Left colon (tissue), 2 donors: Measurements from ENCODE around the gene SORBS1. TPM values are rescaled to one million over a fixed set of nuclear protein-coding genes. Genes with fewer than 3 reads are reported as not detected.

ENCODE experiments used
- ATAC-seq: fragments of 200-7000 bp; cut with Tn5 transposase; one replicate; pipeline ENCODE4 v1.9.1; 2020; ENCODE audit warnings: mild to moderate bottlenecking, moderate library complexity
- DNase-seq, 2 donors: peaks; one replicate each; pipeline ENCODE4 v3.0.0-alpha.2; 2020
- intact Hi-C, 2 donors: fragments of 100-400 bp; cut with DNase I in 1 of 2; cut with micrococcal nuclease in 1 of 2; formaldehyde crosslinking; loops; one replicate each; pipeline versions ENCODE4 v1.11.2 to v1.14.0; 2022; cut with DNase I, micrococcal nuclease
- total RNA-seq, 2 donors: library from RNA; stranded (reverse); fragmentation: NEBNext Ultra II Directional; extraction: Animal tissue kit (Norgen Biotek cat#: 25700); gene quantifications; one replicate each; pipeline ENCODE4 v1.2.1, GENCODE V29; 2021
- donor health status: DM: no; HTN: no; CAD: no.
- donor health status: DM: yes; HTN: yes; CAD: no.

The SORBS1 gene
- total RNA-seq, 2 donors from 2014 or later, result 20.6 to 120 TPM

GRCh38 chr10:95280637-95281036 is 280.5 kb downstream of the SORBS1 start:
- DNase-seq, result no peak
- no peak for ATAC-seq
- intact Hi-C loops, result no loop called here

DNA sequence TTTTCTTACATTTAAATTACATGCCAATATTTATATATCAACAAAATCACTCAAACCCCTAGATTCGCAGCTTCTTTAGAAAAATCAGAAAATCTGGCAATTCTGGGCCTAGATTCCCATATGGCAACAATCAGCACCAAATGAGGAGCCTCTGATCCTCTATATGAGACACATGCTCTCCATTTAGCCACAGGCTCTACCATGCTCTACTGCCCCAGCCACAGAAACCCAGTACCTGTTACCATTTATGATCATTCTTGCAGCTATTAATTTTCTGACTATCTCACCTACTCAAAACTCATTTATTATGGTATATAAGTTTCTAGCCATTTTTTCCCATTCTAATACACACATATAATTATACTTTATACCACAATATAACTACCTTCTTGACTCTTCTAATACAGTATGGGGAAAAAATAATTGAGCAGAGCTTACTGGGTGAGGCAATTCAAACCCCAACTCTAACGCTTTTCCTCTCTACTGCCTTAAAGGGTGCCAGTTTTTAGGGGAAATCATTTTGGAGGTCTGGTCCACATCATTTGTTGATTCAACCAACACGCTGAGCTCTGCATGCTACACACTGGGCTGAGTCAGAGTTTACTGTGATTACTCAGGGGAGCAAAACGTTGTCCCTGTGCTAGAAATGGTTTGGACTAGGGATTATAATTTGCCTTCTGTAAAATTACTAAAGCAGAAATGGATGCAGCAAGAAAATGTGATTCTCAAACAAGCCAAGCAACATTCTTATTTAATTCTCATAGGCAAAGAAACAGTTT is 281.9 kb downstream of the SORBS1 start:
- ATAC-seq, result no peak
- intact Hi-C loops, result no loop called here
- DNase-seq, result no peak

DNA sequence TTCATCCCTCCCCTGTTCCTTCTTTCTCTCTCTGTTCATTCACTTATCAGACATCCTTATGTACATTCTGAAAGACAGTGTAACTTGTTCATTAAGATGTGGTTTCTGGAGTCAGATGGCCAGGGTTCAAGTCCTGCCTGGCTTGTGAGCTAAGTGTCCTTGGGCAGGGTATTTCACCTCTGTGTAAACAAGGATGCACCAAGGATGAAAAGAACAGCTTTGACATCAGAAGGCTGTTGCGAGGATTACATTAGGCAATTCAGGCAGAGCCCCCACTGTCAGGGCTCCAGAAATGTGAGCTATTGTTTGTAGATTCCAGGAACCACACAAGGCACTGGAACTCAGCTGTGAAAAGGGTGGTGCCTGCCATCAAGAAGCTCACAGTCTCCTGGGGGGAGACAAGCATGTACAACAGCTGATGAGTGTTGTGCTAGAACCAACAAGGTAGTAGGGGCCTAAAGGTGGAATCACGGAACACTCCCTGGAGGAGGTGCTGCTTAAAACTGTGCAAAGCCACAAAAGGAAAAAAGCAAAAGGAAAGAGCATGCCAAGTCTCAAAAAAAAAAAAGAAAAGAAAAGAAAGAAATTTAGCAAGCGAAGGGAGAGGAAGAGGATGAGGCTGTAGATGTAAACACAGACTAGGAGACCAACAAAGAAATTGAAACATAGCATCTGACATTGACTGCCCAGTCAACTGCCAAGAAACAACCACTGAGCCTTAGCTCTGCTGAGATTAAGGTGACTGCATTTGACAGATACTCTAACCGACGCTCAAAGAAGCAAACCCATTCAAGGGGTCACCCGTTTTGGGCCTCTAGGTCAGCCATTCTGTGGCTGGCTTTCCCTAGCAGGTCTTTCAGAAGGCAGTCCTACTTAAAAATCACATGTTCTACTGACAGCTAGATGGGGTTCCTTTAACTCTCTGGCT is 282.8 kb downstream of the SORBS1 start:
- DNase-seq, result no peak

DNA sequence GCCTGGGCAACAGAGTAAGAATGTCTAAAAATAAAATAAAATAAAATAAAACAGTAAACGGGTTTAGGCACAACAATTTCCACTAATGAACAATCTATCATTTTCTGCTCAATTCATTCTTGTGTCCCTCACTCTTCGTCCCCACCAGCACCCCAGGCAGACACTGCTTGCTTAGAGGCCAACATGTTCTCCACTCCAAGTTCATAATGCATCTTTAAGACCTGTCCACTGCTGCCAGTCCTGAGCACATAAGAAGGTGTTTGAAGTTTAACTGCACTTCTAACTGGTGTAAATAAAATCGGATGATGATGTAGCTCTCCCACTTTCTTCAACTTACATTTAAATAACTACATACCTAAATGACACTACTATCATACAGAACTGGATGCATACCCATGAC is 283.6 kb downstream of the SORBS1 start:
- intact Hi-C loops, result no loop called here
- DNase-seq (no peak), ATAC-seq (no peak)

More for the DNA sequence above, 282.8 kb downstream of the SORBS1 start:
- no peak for ATAC-seq
- intact Hi-C loops, result no loop called here

DNA sequence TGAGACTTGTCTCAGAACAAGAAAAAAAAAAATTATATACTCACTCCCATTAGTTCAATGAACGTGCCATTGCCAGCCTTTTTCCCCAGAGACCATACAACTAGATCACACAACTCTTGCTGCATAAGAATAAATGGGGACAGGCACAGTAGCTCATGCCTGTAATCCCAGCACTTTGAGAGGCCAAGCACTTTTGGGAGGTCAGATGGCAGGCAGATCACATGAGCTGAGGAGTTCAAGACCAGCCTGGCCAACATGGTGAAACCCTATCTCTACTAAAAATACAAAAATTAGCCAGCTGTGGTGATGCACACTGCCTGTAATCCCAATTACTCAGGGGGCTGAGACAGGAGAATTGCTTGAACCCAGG is 284.0 kb downstream of the SORBS1 start:
- DNase-seq (no peak), ATAC-seq (no peak)
- intact Hi-C loops, result no loop called here

- ATAC-seq (peak; percentile 87), DNase-seq (peak in 1 of 2 donors; percentile 80)
- intact Hi-C loops, result no loop called here
Measured at GRCh38 chr10:95276367-95277200, 284.6 kb downstream of the SORBS1 start.

DNA sequence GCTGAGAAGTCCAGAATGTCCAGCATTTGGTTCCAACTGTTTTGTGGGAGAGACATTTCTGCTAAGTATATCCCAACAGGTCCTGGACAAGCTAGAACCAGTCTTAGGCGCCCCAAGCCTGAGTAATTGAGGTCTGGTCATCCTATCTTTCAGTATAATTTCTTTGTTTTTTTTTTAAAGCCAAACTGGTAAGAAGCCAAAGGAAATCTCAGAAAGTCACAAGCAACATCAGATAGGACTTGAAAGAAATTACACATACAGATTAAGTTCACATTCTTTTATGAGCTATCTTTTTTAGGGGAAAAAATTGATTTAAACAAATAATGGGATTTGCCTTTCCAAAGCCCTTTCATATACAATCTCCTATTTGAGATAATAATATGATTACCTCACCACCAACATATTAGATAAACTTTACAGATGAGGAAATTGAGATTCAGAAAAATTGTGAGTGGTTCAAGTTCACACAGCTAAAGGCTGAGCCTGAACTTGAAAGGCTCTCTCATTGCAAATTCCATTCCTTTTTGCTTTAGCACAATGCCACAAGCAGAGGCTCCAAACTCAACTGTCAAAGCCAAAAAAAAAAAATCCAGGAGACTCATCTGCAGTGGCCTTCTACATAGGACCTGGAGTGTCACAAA is 285.3 kb downstream of the SORBS1 start:
- DNase-seq, result no peak
- peak; percentile 11 for ATAC-seq
- intact Hi-C loops, result no loop called here

DNA sequence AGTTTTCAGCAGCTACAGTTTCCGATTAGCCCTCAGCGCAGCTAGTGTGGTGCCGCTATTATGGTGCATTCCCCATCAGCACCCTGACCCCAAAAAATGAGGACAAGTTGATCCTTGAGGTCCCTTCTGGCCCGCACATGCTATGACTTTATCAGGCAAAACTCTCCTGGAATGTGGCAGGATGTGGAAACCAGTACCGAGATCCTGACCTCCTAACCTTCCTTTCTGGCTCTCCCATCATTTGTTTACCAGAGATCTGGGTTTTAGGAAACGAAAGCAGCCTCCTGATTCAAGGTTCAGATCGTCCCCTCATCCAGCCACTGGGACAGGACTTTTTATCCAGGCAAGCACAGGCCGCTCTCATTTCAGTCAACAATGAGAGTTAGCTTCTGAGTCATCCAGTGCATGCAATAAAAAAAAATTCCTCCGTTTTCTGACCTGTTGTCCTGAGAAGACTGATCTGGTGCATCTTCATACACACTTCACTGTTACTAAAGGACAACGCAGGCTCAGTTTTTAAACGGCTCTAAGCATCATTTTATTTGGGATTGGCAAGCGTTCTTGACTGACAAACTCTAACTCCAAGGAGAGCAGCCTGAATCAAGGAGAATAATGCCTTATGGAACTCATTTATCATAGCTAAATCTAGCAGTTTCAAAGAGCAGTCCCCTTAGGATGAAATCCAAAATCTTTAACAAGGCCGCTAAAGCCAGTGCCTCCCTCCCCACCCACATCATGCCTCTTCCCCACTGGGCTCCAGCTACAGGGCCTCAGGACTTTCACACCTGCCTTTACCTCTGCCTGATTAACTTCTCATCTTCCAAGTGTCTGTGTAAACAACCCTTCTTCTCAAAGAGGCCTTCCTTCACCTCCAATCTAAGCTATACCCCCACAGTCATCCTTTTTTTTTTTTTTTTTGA is 287.5 kb downstream of the SORBS1 start:
- intact Hi-C loops, result no loop called here
- ATAC-seq (peak; percentile 57), DNase-seq (peak in 1 of 2 donors; percentile 79)

DNA sequence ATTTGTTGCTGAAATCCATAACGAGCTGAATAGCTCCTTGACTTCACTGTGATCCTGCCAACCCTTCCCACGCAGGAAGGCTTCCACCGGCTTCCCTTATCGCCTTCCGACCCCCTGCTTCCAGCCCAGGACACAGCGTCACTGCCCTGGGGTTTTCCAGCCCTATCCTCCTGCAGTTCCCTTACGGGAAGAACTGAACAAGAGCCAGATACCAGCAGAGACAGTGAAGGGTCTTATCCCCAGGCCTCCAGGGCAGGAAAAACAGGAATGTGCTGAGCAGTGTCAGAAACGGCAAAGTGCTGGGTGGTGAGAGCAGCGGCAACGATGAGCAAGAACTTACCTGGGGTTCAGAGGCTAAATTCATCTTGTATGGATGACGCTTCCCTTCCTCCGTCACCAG is 292.7 kb downstream of the SORBS1 start:
- ATAC-seq, result no peak
- no peak for DNase-seq
- intact Hi-C loops, result no loop called here

- ATAC-seq (peak; percentile 57), DNase-seq (no peak)
- intact Hi-C loops, result no loop called here
Measured at GRCh38 chr10:95267251-95267650, 293.9 kb downstream of the SORBS1 start.

GRCh38 chr10:95266674-95267095 is 294.5 kb downstream of the SORBS1 start:
- DNase-seq (no peak), ATAC-seq (peak; percentile 92)
- intact Hi-C loops, result no loop called here

- intact Hi-C loops, result no loop called here
- ATAC-seq (no peak), DNase-seq (no peak)
Measured at GRCh38 chr10:95265572-95265971, 295.6 kb downstream of the SORBS1 start.

- ATAC-seq, result peak; percentile 19
- intact Hi-C loops, result no loop called here
Measured at GRCh38 chr10:95264227-95265051, 296.7 kb downstream of the SORBS1 start.

GRCh38 chr10:95263864-95264226 is 297.3 kb downstream of the SORBS1 start:
- no peak for ATAC-seq
- no peak for DNase-seq
- intact Hi-C loops, result no loop called here

More at GRCh38 chr10:95264227-95265051, 296.7 kb downstream of the SORBS1 start:
- DNase-seq, result no peak

GRCh38 chr10:95262763-95263518 is 298.2 kb downstream of the SORBS1 start:
- ATAC-seq (no peak), DNase-seq (no peak)
- intact Hi-C loops, result no loop called here

DNA sequence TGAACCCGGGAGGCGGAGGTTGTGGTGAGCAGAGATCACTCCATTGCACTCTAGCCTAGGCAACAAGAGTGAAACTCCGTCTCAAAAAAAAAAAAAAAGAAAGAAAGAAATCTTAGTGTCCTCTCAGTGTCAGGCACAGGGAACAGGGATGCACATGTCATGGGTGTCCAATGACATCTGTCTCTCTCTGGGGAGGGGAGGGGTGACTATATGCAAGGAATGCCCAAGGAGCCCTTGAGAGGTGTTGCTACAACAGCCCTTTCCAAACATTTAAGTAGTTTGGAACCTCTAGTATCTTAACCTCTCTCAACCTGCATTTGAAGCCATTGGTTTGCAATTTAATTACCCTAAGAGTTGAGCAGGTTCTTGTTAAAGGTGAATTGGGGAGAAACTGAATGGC is 299.2 kb downstream of the SORBS1 start:
- DNase-seq (no peak), ATAC-seq (no peak)
- intact Hi-C loops, result no loop called here
